K562 (cell line): ENCODE results near the gene BCL2L13. TPM values are rescaled to one million over a fixed set of nuclear protein-coding genes. Genes with fewer than 3 reads are reported as not detected.

Source experiments
- ATAC-seq: fragments of 200-7000 bp; cut with Tn5 transposase; 3 replicates; pipeline ENCODE4 v1.9.1; 2020; ENCODE audit warnings: moderate library complexity
- BruUV-seq: library from RNA; stranded (reverse); fragments of 400-500 nt; replicated peaks from 2 replicates; lab custom pipeline; 2021; lab: Mats Ljungman, UMichigan
- CTCF ChIA-PET: fragments of 300-600 bp; formaldehyde crosslinking; extraction: SDS; loops from one replicate; lab custom pipeline; 2021; ENCODE audit warnings: low intra/inter-chr PET ratio; lab: Yijun Ruan, JAX
- POLR2A ChIA-PET: fragments of 300-600, 350-650 bp; sonication (Branson Sonifier 250); formaldehyde crosslinking; extraction: SDS; loops from one replicate; lab custom pipeline; 2021; ENCODE audit warnings: antibody characterized with exemption, inconsistent platforms; lab: Yijun Ruan, JAX
- DNase-seq, 4 experiments: peaks; one replicate each; pipeline versions ENCODE4 v3.0.0 to v3.0.0-alpha.2; 2011 to 2018; ENCODE audit warnings: low spot score in 3 of 4, mixed read lengths in 3 of 4; ENCODE audit errors: extremely low read depth in 1 of 4
- FAIRE-seq: peaks from 2 replicates; lab custom pipeline; 2011; peaks lifted over from hg19 to GRCh38; lab: Jason Lieb, UNC
- H2AFZ ChIP-seq: 2 replicates; pipeline ENCODE4 v1.6.0; 2011; ENCODE audit warnings: low read depth, low read length, control low read depth, inconsistent platforms
- H3K27ac ChIP-seq: fragments of 200-600 bp; 3 replicates; pipeline ENCODE4 v1.8.0; 2011; ENCODE audit warnings: low read depth, mild to moderate bottlenecking, control low read depth, inconsistent platforms, low read length, moderate library complexity, mixed read lengths; ENCODE audit errors: extremely low read depth
- H3K27me3 ChIP-seq, 2 experiments: fragments of 300-600 bp in 1 of 2; 2 replicates in 1 of 2; 3 replicates in 1 of 2; pipeline versions ENCODE4 v1.6.0 to v1.8.0; 2011; ENCODE audit warnings: inconsistent platforms in 2 of 2, low read length in 2 of 2, mild to moderate bottlenecking in 1 of 2, mixed read lengths in 1 of 2, moderate library complexity in 1 of 2; ENCODE audit not compliant: control insufficient read depth in 2 of 2, insufficient read depth in 2 of 2
- H3K36me3 ChIP-seq: fragments of 300-600 bp; 3 replicates; pipeline ENCODE4 v1.8.0; 2011; ENCODE audit warnings: mild to moderate bottlenecking, low read length, inconsistent platforms; ENCODE audit not compliant: control insufficient read depth, insufficient read depth
- H3K4me1 ChIP-seq, 2 experiments: fragments of 200-600 bp in 1 of 2; replicated peaks in 1 of 2; 2 replicates in 1 of 2; 3 replicates in 1 of 2; pipeline versions ENCODE4 v1.5.1 to v1.8.0; 2011; ENCODE audit warnings: inconsistent platforms in 2 of 2, low read length in 2 of 2, mild to moderate bottlenecking in 1 of 2, mixed read lengths in 1 of 2, moderate library complexity in 1 of 2; ENCODE audit not compliant: control insufficient read depth in 2 of 2, insufficient read depth in 2 of 2
- H3K4me2 ChIP-seq: 2 replicates; pipeline ENCODE4 v1.6.1; 2011; ENCODE audit warnings: low read length, control low read depth, inconsistent platforms, mixed read lengths; ENCODE audit not compliant: insufficient read depth
- H3K4me3 ChIP-seq: fragments of 200-600 bp; sonication (generic), shearing (Covaris generic); 2 replicates; pipeline ENCODE4 v1.5.1; 2016; ENCODE audit warnings: control low read depth, inconsistent platforms
- H3K79me2 ChIP-seq: fragments of 200-600 bp; 3 replicates; pipeline ENCODE4 v1.8.0; 2011; ENCODE audit warnings: low read length, inconsistent platforms; ENCODE audit not compliant: control insufficient read depth, insufficient read depth
- H3K9ac ChIP-seq, 2 experiments: 2 replicates each; pipeline versions ENCODE4 v1.6.0 to v1.6.1; 2011; ENCODE audit warnings: low read depth in 2 of 2, low read length in 2 of 2, control low read depth in 1 of 2, inconsistent platforms in 1 of 2, mild to moderate bottlenecking in 1 of 2, mixed read lengths in 1 of 2; ENCODE audit not compliant: insufficient read depth in 1 of 2
- H3K9me1 ChIP-seq: one replicate; pipeline ENCODE4 v1.6.0; 2011; ENCODE audit warnings: inconsistent platforms, mild to moderate bottlenecking, low read length, moderate library complexity; ENCODE audit not compliant: control insufficient read depth, insufficient read depth
- H3K9me3 ChIP-seq: replicated peaks from 2 replicates; pipeline ENCODE4 v1.5.1; 2011; ENCODE audit warnings: low read depth, low read length, inconsistent platforms; ENCODE audit not compliant: control insufficient read depth, insufficient read depth
- H4K20me1 ChIP-seq: replicated peaks from 2 replicates; pipeline ENCODE4 v1.6.1; 2011; ENCODE audit warnings: low read length, inconsistent platforms, mixed read lengths; ENCODE audit not compliant: control insufficient read depth, insufficient read depth
- NBN ChIP-seq: fragments of 450-650 bp; IDR thresholded peaks from 2 replicates; pipeline ENCODE4 v1.6.1; 2016; ENCODE audit warnings: low read depth, mild to moderate bottlenecking
- WGBS: fragments of 100-300 bp; shearing (Covaris generic); methylation state at CpG from one replicate; pipeline ENCODE4 v1.1.6; 2016; ENCODE audit warnings: low coverage, mixed read lengths; ENCODE audit not compliant: insufficient coverage; ENCODE audit errors: missing lambda C conversion rate; 5-methylcytosine and 5-hydroxymethylcytosine counted together
- in situ Hi-C: fragments of 300-500 bp; cut with MboI; formaldehyde crosslinking; loops from 4 replicates; pipeline ENCODE4 v1.15.0; 2018; ENCODE audit warnings: inconsistent platforms, mixed read lengths
- intact Hi-C: fragments of 100-400 bp; cut with micrococcal nuclease; formaldehyde crosslinking; loops from 2 replicates; pipeline ENCODE4 v1.14.2; 2022
- polyA plus RNA-seq, 8 experiments: library from polyadenylated mRNA; depleted of rRNA in 4 of 8; stranded (reverse) in 5 of 8; unstranded in 3 of 8; fragments of >200 nt; fragmentation: Nextera tagmentation in 2 of 8; fragmentation: Illumina TruSeq in 1 of 8; extraction: Ambion mirVana in 2 of 8; extraction: Trizol in 1 of 8; gene quantifications; 2 replicates each; pipeline versions ENCODE4 v1.2.1 to v1.2.3, GENCODE V29; 2011 to 2014; ENCODE audit warnings: inconsistent platforms in 1 of 8, missing spikeins in 1 of 8
- total RNA-seq, 7 experiments: library from RNA; depleted of rRNA in 6 of 7; stranded (reverse); fragments of >200 nt in 6 of 7; fragmentation: Illumina TruSeq in 2 of 7; extraction: Trizol in 2 of 7; gene quantifications; 2 replicates each; pipeline versions ENCODE4 v1.2.1 to v1.2.3, GENCODE V29; 2011 to 2021; ENCODE audit warnings: low replicate concordance in 1 of 7
- TF ChIP-seq, protein P1 (sequence below): fragments of 450-650 bp; IDR thresholded peaks from 2 replicates; pipeline ENCODE4 v1.6.1; 2018; ENCODE audit not compliant: partially characterized antibody

The BCL2L13 gene
- total and polyA plus RNA-seq, 9 of the 15 experiments (the other 6 are each of a cell fraction or from before 2014, with no cell fraction given): 41.5 to 63.4 (median 56.5) TPM

DNA sequence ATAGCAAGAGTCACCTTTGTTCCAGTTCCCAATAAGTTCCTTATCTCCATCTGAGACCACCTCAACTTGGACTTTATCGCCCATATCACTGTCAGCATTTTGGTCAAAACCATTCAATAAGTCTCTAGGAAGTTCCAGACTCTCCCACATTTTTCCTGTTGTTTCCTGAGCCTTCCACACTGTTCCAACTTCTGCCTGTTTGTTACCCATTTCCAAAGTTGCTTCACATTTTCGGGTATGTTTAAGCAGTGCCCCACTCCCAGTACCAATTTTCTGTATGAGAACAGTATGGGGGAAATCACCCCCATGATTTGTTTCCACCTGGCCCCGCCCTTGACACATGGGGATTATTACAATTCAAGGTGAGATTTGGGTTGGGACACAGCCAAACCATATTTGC, 26.7 kb downstream of the BCL2L13 start:
- H3K36me3 ChIP-seq: peaks cover 62% of the 10 kb centered on the region
- no peaks in the 10 kb centered on the region for H4K20me1 ChIP-seq
- WGBS: 86% methylated on average over 3 of the region's 3 CpGs
- H3K9me3 ChIP-seq: peaks cover 8% of the 10 kb centered on the region
- no peak overlapping the region for H3K4me3 ChIP-seq
- TF ChIP-seq, protein P1, sequence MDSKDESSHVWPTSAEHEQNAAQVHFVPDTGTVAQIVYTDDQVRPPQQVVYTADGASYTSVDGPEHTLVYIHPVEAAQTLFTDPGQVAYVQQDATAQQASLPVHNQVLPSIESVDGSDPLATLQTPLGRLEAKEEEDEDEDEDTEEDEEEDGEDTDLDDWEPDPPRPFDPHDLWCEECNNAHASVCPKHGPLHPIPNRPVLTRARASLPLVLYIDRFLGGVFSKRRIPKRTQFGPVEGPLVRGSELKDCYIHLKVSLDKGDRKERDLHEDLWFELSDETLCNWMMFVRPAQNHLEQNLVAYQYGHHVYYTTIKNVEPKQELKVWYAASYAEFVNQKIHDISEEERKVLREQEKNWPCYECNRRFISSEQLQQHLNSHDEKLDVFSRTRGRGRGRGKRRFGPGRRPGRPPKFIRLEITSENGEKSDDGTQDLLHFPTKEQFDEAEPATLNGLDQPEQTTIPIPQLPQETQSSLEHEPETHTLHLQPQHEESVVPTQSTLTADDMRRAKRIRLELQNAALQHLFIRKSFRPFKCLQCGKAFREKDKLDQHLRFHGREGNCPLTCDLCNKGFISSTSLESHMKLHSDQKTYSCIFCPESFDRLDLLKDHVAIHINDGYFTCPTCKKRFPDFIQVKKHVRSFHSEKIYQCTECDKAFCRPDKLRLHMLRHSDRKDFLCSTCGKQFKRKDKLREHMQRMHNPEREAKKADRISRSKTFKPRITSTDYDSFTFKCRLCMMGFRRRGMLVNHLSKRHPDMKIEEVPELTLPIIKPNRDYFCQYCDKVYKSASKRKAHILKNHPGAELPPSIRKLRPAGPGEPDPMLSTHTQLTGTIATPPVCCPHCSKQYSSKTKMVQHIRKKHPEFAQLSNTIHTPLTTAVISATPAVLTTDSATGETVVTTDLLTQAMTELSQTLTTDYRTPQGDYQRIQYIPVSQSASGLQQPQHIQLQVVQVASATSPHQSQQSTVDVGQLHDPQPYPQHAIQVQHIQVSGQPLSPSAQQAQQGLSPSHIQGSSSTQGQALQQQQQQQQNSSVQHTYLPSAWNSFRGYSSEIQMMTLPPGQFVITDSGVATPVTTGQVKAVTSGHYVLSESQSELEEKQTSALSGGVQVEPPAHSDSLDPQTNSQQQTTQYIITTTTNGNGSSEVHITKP: peak; percentile 85
- no peak for TF ChIP-seq NBN
- ChIA-PET CTCF (no interaction called here), POLR2A (interaction anchor here (1.4 kb wide), 1 partner anchor 11 kb away, joined by 3 read pairs; no protein-coding TSS in a partner anchor)
- DNase-seq: no peak
- no peak for ATAC-seq
- no peaks in the 10 kb centered on the region; a peak in 1 of 5 replicates for H3K4me1 ChIP-seq
- no peak for FAIRE-seq
- intact Hi-C loops: no loop called here
- BruUV-seq: no TSS peak
- H2AFZ ChIP-seq: no peak overlapping the region
- H3K9ac ChIP-seq: no peak overlapping the region
- in situ Hi-C loops: no loop called here
- no peak overlapping the region for H3K4me2 ChIP-seq
- H3K79me2 ChIP-seq: peaks cover 2% of the 10 kb centered on the region; the same call in 1 of the 3 replicates
- no peaks in the 10 kb centered on the region for H3K9me1 ChIP-seq
- H3K27me3 ChIP-seq: no peaks in the 10 kb centered on the region
- H3K27ac ChIP-seq: no peak overlapping the region
